Colonic mucosa (tissue), 4 donors: ENCODE results near the gene ARSA. TPM values are rescaled to one million over a fixed set of nuclear protein-coding genes. Genes with fewer than 3 reads are reported as not detected.
"Not testable (repeated sequence)": the region's sequence is repeated elsewhere in the genome, so short reads cannot be mapped to it uniquely, and the experiment has no call there.

ENCODE experiments used
- DNase-seq: peaks from one replicate; pipeline ENCODE4 v3.0.0-alpha.2; 2020
- H3K27ac ChIP-seq: fragments of 200-600 bp; one replicate; pipeline ENCODE4 v1.8.0; 2021
- H3K27me3 ChIP-seq: fragments of 200-600 bp; one replicate; pipeline ENCODE4 v1.8.0; 2021
- H3K36me3 ChIP-seq: fragments of 200-600 bp; one replicate; pipeline ENCODE4 v1.8.0; 2021
- H3K4me1 ChIP-seq: fragments of 200-600 bp; one replicate; pipeline ENCODE4 v1.8.0; 2021; ENCODE audit warnings: mild to moderate bottlenecking
- H3K4me3 ChIP-seq: fragments of 200-600 bp; one replicate; pipeline ENCODE4 v1.8.0; 2021
- H3K9ac ChIP-seq, 2 donors: one replicate each; pipeline ENCODE4 v1.7.0; 2013; ENCODE audit warnings: control low read depth in 2 of 2, low read depth in 2 of 2, low read length in 2 of 2
- H3K9me3 ChIP-seq: fragments of 200-600 bp; one replicate; pipeline ENCODE4 v1.8.0; 2021
- CTCF ChIP-seq: fragments of 200-600 bp; IDR thresholded peaks from one replicate; pipeline ENCODE4 v1.8.0; 2022; ENCODE audit warnings: antibody characterized with exemption, mild to moderate bottlenecking
- intact Hi-C: fragments of 100-400 bp; cut with DNase I; formaldehyde crosslinking; loops from one replicate; pipeline ENCODE4 v1.14.1; 2022
- total RNA-seq, 2 donors: library from RNA; stranded (reverse); fragmentation: NEBNext Ultra II Directional in 1 of 2; extraction: Animal tissue kit (Norgen Biotek cat#: 25700) in 1 of 2; gene quantifications; one replicate each; pipeline ENCODE4 v1.2.1, GENCODE V29; 2021
- donor health status: healthy.
- donor health status: DM: no; HTN: no; CAD: no.
- donor health status: DM: no; HTN: no; CAD: no.

Gene ARSA
- total RNA-seq, 2 donors from 2014 or later: 40.6 to 61.0 TPM

- Histone ChIP-seq H3K4me1 (no peaks in the 10 kb centered on the region), H3K4me3 (no peak overlapping the region), H3K27me3 (no peaks in the 10 kb centered on the region), H3K36me3 (no peaks in the 10 kb centered on the region), H3K9ac (no peak overlapping the region), H3K9me3 (no peaks in the 10 kb centered on the region), H3K27ac (no peak overlapping the region)
- intact Hi-C loops: no loop called here
- no peak for DNase-seq
- no peak for TF ChIP-seq CTCF
These were observed 32.4 kb upstream of the ARSA start for GRCh38 chr22:50660306-50660705.

GRCh38 chr22:50659711-50660110, 31.8 kb upstream of the ARSA start:
- DNase-seq, H3K4me1 ChIP-seq, H3K36me3 ChIP-seq, H3K4me3 ChIP-seq, H3K9ac ChIP-seq, intact Hi-C loops, H3K27ac ChIP-seq, H3K27me3 ChIP-seq, H3K9me3 ChIP-seq: not testable (repeated sequence)

GRCh38 chr22:50657925-50658324, 30.0 kb upstream of the ARSA start:
- H3K9me3 ChIP-seq: no peaks in the 10 kb centered on the region
- H3K9ac ChIP-seq: no peak overlapping the region
- intact Hi-C loops: no loop called here
- H3K4me3 ChIP-seq: no peak overlapping the region
- H3K27me3 ChIP-seq: no peaks in the 10 kb centered on the region
- H3K4me1 ChIP-seq: no peaks in the 10 kb centered on the region
- H3K36me3 ChIP-seq: no peaks in the 10 kb centered on the region
- no peak for DNase-seq
- no peak for TF ChIP-seq CTCF
- no peak overlapping the region for H3K27ac ChIP-seq

GRCh38 chr22:50656122-50657070, 28.4 kb upstream of the ARSA start:
- H3K27ac ChIP-seq: no peak overlapping the region
- no peak overlapping the region for H3K4me3 ChIP-seq
- no peaks in the 10 kb centered on the region for H3K4me1 ChIP-seq
- intact Hi-C loops: no loop called here
- H3K9ac ChIP-seq: no peak overlapping the region
- DNase-seq: no peak
- no peaks in the 10 kb centered on the region for H3K27me3 ChIP-seq
- H3K9me3 ChIP-seq: no peaks in the 10 kb centered on the region
- no peak for TF ChIP-seq CTCF
- H3K36me3 ChIP-seq: no peaks in the 10 kb centered on the region

- H3K36me3 ChIP-seq, H3K27ac ChIP-seq, DNase-seq, H3K4me3 ChIP-seq, H3K9ac ChIP-seq, H3K27me3 ChIP-seq, H3K4me1 ChIP-seq, H3K9me3 ChIP-seq, intact Hi-C loops: not testable (repeated sequence)
These were observed 26.7 kb upstream of the ARSA start for GRCh38 chr22:50654664-50655063.

GRCh38 chr22:50653256-50653655, 25.3 kb upstream of the ARSA start:
- H3K27ac ChIP-seq: no peak overlapping the region
- intact Hi-C loops: no loop called here
- no peak overlapping the region for H3K9ac ChIP-seq
- no peaks in the 10 kb centered on the region for H3K27me3 ChIP-seq
- H3K4me1 ChIP-seq: no peaks in the 10 kb centered on the region
- H3K4me3 ChIP-seq: no peak overlapping the region
- H3K36me3 ChIP-seq: no peaks in the 10 kb centered on the region
- DNase-seq: no peak
- TF ChIP-seq CTCF: no peak
- no peaks in the 10 kb centered on the region for H3K9me3 ChIP-seq

GRCh38 chr22:50643821-50644101, 15.8 kb upstream of the ARSA start:
- H3K9me3 ChIP-seq, H3K27ac ChIP-seq, intact Hi-C loops, H3K4me1 ChIP-seq, H3K4me3 ChIP-seq, H3K27me3 ChIP-seq, H3K36me3 ChIP-seq, DNase-seq: not testable (repeated sequence)
- peak overlapping the region in 1 of 2 donors; percentile 24 for H3K9ac ChIP-seq

- DNase-seq, H3K27me3 ChIP-seq, H3K4me3 ChIP-seq, H3K36me3 ChIP-seq, H3K9me3 ChIP-seq, H3K4me1 ChIP-seq, H3K27ac ChIP-seq, intact Hi-C loops: not testable (repeated sequence)
- peak overlapping the region in 1 of 2 donors; percentile 24 for H3K9ac ChIP-seq
These were observed 15.3 kb upstream of the ARSA start for GRCh38 chr22:50643021-50643820.
